SH-SY5Y (cell line): Measurements from ENCODE around the gene WFDC9.

Experiments
- GATA2 ChIP-seq: IDR thresholded peaks from 2 replicates; pipeline ENCODE4 v1.6.1; 2011; ENCODE audit warnings: mild to moderate bottlenecking, low read depth, low read length
- GATA3 ChIP-seq: IDR thresholded peaks from 2 replicates; pipeline ENCODE4 v1.6.1; 2011; ENCODE audit warnings: low read depth, mild to moderate bottlenecking, low read length, moderate library complexity

The WFDC9 gene

GRCh38 chr20:45631184-45631583 is at the start of gene WFDC9:
Gene WFDC9 (minus strand): TSS chr20:45631284. CDS start chr20:45610181, 21,103 bp downstream.
- no peak for TF ChIP-seq GATA2
- no peak for TF ChIP-seq GATA3

DNA sequence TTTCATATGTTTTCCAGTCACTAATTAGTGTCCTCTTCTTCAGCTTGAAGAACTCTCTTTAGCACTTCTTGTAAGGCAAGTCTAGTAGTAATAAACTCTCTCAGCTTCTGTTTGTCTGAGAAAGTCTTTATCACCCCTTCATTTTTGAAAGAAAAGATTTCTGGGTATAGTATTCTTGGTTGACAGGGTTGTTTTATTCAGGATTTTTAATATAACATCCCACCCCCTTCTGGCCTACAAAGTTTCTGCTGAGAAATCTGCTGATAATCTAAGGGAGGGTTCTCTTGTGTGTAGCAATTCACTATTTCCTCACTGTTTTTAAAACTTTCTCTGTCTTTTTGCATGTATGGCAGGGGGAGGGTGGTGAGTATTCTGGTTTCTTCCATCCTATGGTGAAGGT is 48.6 kb upstream of the WFDC9 start:
- TF ChIP-seq GATA3 (no peak), GATA2 (no peak)

GRCh38 chr20:45672765-45673164 is 41.7 kb upstream of the WFDC9 start:
- TF ChIP-seq GATA2 (no peak), GATA3 (no peak)

- no peak for TF ChIP-seq GATA2
- no peak for TF ChIP-seq GATA3
These were observed 39.1 kb upstream of the WFDC9 start, which contains the start of gene WFDC11 for GRCh38 chr20:45670139-45670538. Gene WFDC11 (minus strand): TSS chr20:45670239. CDS start chr20:45650600, 19,639 bp downstream.

DNA sequence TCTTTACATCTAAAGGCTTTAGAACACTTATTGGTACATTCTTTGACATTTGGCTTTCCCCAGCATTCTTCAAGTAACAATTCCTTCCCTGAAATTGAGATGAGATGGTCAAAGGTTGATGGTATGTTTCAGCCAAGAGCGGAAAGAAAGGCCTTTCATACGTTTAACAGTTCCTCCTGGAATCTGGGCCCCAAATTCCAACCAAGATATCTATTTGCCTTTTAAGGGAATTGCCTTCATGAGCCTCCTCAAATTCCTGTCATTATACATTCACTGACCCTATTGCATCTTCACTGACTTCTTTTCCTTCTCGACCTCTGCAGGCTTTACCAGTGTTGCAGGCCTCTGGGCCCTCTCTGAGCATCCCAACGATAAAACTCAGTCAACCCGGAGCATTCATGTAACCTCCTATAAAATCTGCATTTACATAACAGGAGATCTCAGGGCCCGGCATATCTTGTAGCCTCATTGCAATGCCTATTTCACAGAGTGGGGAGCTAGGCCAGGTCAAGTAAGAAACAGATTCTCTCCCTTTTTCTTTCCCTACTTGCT is 18.3 kb upstream of the WFDC9 start:
- TF ChIP-seq GATA3 (no peak), GATA2 (no peak)

- TF ChIP-seq GATA3: no peak
- no peak for TF ChIP-seq GATA2
These were observed 16.5 kb upstream of the WFDC9 start for GRCh38 chr20:45647441-45648050.

GRCh38 chr20:45646875-45647274 is 15.8 kb upstream of the WFDC9 start:
- TF ChIP-seq GATA2 (no peak), GATA3 (no peak)

GRCh38 chr20:45639687-45640086 is 8.6 kb upstream of the WFDC9 start:
- no peak for TF ChIP-seq GATA2
- TF ChIP-seq GATA3: no peak

- TF ChIP-seq GATA2 (no peak), GATA3 (no peak)
These were observed 5.4 kb upstream of the WFDC9 start for GRCh38 chr20:45636513-45636912.

DNA sequence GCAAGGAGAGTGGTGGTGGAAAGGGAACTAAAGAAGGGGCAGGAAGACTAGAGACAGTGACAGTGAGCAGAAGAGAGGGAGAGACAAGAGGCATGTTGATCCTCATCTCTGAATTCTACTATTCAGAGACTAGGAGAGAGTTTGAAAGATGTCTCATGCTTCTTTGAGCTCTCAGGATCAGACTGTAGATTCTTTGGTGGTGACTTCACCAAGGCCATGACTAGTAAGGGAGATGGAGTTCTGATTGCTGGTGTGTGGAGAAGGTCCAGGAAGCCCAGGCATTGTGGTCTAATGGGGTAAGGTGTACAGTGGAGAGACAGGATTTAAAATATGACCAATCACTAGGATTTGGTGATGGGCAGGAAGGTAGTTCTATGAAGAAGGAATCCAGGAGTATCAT is 713 bp downstream of the WFDC9 start:
- TF ChIP-seq GATA3 (no peak), GATA2 (no peak)

DNA sequence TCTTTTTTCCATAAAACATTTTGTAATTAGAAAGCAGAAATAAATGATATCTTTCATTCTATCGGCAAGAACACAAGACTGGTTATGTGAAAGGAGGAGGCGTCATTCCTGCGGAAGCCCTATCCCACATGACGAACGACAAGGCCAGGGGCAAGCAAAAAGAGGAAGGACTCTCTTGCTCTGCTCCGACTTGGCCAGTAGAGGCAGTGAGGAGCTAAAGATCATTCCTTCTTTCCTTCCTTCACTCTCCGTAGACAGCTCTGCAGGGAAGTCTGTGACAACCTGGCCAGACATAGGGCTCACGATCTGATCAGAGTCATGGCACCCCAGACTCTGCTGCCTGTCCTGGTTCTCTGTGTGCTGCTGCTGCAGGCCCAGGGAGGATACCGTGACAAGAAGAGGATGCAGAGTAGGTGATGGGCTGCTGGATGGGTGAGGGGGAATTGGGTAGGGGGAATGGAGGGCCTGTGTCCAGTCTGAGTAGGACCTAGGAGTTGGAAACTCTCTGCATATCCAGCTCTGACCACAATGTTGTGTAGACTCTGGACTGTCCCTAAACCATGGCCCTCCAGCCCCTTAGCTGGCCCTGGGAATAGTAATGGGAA is 1.5 kb downstream of the WFDC9 start, which contains the start of gene WFDC10A:
Gene WFDC10A, plus strand, starts transcription at position 244 of the 605 bp plus-strand sequence. Its CDS starts 75 bp downstream, at position 319.
- TF ChIP-seq GATA2 (no peak), GATA3 (no peak)

GRCh38 chr20:45626540-45626939 is 4.5 kb downstream of the WFDC9 start:
- no peak for TF ChIP-seq GATA2
- TF ChIP-seq GATA3: no peak

DNA sequence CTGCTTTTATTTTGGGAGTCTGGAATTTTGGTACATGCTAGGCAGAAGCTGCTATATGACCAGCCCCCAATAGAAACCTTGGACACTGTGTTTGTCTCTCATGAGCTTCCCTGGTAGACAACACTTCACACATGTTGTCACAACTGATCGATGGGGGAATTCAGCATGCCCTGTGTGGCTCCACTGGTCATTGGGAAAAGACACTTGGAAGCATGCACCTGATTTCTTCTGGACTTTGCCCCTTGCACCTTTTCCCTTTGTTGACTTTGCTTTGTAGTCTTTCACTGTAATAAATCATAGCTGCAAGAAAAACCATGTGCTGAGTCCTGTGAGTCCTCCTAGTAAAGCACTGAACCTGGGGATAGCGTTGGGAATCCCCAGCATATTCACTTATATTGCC is 9.5 kb downstream of the WFDC9 start:
- TF ChIP-seq GATA3 (no peak), GATA2 (no peak)

DNA sequence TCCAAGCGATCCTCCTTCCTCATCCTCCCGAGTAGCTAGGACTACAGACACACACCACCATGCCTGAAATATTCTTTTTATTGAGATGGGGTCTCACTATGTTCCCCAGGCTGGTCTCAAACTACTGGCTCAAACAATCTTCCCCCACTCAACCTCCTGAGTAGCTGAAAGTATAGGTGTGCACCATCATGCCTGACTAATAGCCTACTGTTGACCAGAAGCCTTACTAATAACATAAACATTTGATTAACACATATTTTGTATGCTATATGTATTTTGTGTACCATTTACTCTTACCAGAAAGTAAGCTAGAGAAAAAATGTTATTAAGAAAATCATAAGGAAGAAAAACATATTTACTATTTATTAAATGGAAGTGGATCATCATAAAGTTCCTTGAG is 13.5 kb downstream of the WFDC9 start:
- no peak for TF ChIP-seq GATA2
- no peak for TF ChIP-seq GATA3

- TF ChIP-seq GATA2 (no peak), GATA3 (no peak)
These were observed 18.8 kb downstream of the WFDC9 start for GRCh38 chr20:45612314-45612713.
